Muscle of leg (tissue), 11 donors: Measurements from ENCODE around the gene LAG3. TPM values are rescaled to one million over a fixed set of nuclear protein-coding genes. Genes with fewer than 3 reads are reported as not detected.
A peak's percentile ranks its signal among the peaks of the same experiment; 100 is the strongest.

ENCODE experiments used
- DNase-seq: peaks from one replicate; pipeline ENCODE4 v3.0.0; 2013
- H3K27ac ChIP-seq: one replicate; pipeline ENCODE4 v1.5.1; 2013; ENCODE audit warnings: mild to moderate bottlenecking, low read length, control low read depth
- H3K27me3 ChIP-seq: one replicate; pipeline ENCODE4 v1.6.1; 2013; ENCODE audit warnings: low read length; ENCODE audit not compliant: control insufficient read depth, insufficient read depth
- H3K36me3 ChIP-seq: one replicate; pipeline ENCODE4 v1.6.1; 2013; ENCODE audit warnings: low read length; ENCODE audit not compliant: control insufficient read depth, insufficient read depth
- H3K4me1 ChIP-seq: one replicate; pipeline ENCODE4 v1.6.1; 2013; ENCODE audit warnings: low read length; ENCODE audit not compliant: control insufficient read depth, insufficient read depth
- H3K4me3 ChIP-seq: one replicate; pipeline ENCODE4 v1.5.1; 2013; ENCODE audit warnings: low read length, control low read depth
- H3K9me3 ChIP-seq: replicated peaks from 2 replicates; pipeline ENCODE4 v1.6.1; 2013; ENCODE audit warnings: low read depth, low read length; ENCODE audit not compliant: control insufficient read depth
- WGBS: methylation state at CpG from one replicate; pipeline ENCODE4 v1.1.5; 2013; ENCODE audit warnings: missing lambda C conversion rate; ENCODE audit not compliant: insufficient coverage; 5-methylcytosine and 5-hydroxymethylcytosine counted together
- polyA plus RNA-seq, 8 donors: library from polyadenylated mRNA; unstranded; fragments of 120-200 nt; gene quantifications; one replicate each; pipeline versions ENCODE4 v1.2.1 to v1.2.3, GENCODE V29; 2013; ENCODE audit warnings: inconsistent platforms in 1 of 8, low replicate concordance in 1 of 8; ENCODE audit not compliant: insufficient read length in 8 of 8, insufficient read depth in 1 of 8
- total RNA-seq: library from RNA; stranded (reverse); fragments of 120-200 nt; gene quantifications from one replicate; pipeline ENCODE4 v1.2.4, GENCODE V29; 2013

Gene LAG3
- total and polyA plus RNA-seq, 9 donors: 0.18 to 1.2 (median 0.67) TPM

DNA sequence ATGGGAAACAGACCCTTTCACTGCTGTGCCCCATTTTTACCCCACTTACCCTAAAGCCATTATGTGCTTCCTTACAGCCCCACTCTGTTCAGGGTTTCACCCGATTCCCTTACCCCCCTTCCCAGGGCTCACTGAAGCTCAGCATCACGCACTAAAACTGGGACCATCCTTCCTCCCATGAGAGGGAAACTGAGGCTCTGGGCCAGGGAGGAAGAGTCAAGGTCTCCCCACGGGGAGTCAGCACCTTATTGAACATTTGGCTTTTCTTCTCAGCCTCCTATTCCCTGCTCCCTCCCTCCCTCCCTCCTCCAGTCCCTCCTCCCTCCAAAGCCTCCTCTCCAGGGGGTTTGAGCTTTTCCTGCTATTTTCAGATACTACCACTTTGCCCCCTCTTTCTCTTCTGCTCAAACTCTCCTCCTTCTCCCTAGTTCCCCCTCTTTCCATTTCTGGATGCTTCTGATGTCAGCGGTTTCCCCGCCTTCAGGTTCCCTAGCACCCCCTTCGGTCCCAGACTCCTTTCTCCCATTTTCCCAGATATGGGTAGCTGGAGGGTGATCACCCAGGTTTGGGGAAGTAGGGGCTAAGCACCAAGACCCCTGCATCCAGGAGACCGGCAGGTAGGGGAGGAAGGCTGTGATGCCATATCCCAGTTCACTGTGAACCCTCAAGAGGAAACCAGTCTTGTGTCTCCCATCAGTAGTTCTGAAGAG, 50.3 kb downstream of the LAG3 start:
- 21% methylated on average over 2 of the region's 7 CpGs for WGBS
- H3K9me3 ChIP-seq: no peaks in the 10 kb centered on the region
- no peak for DNase-seq
- H3K4me3 ChIP-seq: peak overlapping the region; percentile 54
- H3K36me3 ChIP-seq: no peaks in the 10 kb centered on the region
- H3K27ac ChIP-seq: peak overlapping the region; percentile 52
- peaks cover 64% of the 10 kb centered on the region for H3K4me1 ChIP-seq
- peaks cover 4% of the 10 kb centered on the region for H3K27me3 ChIP-seq

DNA sequence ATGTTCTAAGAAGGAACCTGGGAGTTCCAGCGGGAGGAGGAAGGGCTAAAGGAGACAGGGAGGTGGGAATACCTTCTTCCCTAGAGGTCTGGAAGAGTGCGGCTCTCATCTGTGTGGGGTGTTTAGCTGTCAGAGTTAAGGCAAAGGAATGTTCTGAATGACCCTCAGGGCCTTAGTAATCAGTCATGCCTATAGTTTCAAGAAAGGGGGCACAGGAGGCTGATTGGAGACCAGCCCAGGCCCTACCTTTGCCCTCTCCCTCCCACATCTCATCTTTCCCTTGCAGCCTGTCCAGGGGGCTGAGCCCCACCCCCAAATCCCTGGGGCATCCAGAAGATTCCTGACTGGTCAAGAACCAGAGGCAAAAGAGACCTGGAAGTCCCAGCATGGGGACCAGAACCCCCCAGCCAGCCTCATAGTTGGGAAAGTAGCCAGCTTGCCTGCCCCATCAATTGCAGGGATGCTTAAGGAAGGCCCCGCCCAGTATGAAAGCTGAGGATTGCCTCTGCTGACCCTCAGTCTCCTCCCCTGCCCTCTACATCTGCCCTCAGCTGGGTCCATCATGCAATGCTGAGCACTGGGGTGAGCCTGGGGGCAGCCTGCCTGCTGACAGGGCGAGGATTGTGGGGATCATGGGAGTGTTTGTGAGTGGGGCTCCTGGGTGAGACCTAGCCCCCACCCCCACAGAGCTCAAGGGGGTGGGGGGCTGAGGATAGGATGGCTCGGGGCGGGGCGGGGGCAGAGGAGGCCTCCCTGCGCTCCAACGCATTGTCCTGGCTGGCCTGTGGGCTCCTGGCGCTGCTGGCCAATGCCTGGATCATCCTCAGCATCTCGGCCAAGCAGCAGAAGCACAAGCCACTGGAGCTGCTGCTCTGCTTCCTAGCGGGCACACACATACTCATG, 51.1 kb downstream of the LAG3 start:
- H3K27ac ChIP-seq: no peak overlapping the region
- H3K9me3 ChIP-seq: no peaks in the 10 kb centered on the region
- no peaks in the 10 kb centered on the region for H3K36me3 ChIP-seq
- WGBS: 88% methylated on average over 10 of the region's 12 CpGs
- H3K4me1 ChIP-seq: peaks cover 67% of the 10 kb centered on the region
- no peak for DNase-seq
- H3K4me3 ChIP-seq: no peak overlapping the region
- H3K27me3 ChIP-seq: peaks cover 4% of the 10 kb centered on the region

DNA sequence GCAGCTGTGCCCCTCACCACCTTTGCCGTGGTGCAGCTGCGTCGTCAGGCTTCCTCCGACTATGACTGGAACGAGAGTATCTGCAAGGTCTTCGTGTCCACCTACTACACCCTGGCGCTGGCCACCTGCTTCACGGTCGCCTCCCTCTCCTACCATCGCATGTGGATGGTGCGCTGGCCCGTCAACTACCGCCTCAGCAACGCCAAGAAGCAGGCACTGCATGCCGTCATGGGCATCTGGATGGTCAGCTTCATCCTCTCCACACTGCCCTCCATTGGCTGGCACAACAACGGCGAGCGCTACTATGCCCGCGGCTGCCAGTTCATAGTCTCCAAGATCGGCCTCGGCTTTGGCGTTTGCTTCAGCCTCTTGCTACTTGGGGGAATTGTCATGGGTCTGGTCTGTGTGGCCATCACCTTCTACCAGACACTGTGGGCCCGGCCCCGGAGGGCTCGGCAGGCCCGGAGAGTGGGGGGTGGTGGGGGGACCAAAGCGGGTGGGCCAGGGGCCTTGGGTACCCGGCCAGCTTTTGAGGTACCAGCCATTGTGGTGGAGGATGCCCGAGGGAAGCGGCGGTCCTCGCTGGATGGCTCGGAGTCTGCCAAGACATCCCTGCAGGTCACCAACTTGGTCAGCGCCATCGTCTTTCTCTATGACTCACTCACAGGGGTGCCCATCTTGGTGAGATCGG, 51.9 kb downstream of the LAG3 start:
- H3K9me3 ChIP-seq: no peaks in the 10 kb centered on the region
- no peak overlapping the region for H3K27ac ChIP-seq
- peaks cover 70% of the 10 kb centered on the region for H3K4me1 ChIP-seq
- no peaks in the 10 kb centered on the region for H3K36me3 ChIP-seq
- no peak overlapping the region for H3K4me3 ChIP-seq
- DNase-seq: no peak
- WGBS: 88% methylated on average over 22 of the region's 37 CpGs
- H3K27me3 ChIP-seq: peaks cover 8% of the 10 kb centered on the region

DNA sequence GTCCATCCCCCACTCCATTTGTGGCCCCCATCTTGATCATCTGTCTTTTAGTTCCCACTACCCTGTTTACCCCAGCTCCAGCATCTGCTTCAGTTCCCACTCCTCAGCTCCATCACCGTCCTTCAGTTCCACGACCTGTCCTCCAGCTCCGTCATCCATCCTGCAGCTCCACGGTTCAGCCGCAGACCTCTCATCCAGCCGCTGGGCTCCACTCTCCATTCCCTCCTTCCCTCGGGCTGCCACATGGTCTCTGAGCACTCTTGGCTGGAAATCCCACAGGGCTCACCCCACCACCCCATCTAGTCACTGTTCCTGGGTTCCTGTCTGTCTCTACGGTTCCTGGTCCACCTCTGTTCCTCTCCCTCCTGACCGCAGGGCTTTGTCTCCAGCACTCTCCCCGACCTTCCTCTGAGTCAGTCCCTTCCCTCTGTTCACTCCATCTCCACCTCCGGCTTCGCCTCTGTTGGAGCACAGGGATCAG, 52.6 kb downstream of the LAG3 start:
- Histone ChIP-seq H3K4me1 (peaks cover 70% of the 10 kb centered on the region), H3K4me3 (peak overlapping the region; percentile 3)

DNA sequence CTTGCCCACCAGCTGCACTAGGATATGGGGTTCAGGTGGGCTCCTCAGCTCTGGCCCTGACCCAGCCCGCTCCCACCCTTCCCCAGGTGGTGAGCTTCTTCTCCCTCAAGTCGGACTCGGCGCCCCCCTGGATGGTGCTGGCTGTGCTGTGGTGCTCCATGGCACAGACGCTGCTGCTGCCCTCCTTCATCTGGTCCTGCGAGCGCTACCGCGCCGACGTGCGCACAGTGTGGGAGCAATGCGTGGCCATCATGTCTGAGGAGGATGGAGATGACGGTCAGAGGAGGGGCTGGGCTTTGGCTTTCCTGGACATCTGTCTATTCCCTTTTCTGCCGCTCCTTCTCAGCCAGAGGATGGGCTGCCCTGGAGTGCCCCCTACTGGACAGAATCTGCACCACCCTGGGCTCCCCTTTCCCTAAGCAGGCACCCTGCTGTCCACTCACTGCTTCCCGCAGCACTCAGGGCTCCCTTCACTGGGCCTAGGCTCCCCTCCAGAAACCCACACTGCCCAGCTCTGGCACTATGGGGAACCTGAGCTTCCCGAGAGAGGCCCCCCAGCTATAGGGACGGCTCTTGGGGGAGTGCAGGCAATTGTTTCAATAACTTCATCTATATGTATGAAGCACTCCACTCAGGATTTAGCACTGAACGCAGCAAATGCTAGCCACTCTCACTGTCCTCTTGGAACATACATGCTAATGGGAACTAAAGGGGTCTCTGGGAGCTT, 53.2 kb downstream of the LAG3 start:
- Histone ChIP-seq H3K27me3 (peaks cover 8% of the 10 kb centered on the region), H3K36me3 (peaks cover 7% of the 10 kb centered on the region), H3K4me1 (peaks cover 69% of the 10 kb centered on the region), H3K4me3 (peak overlapping the region; percentile 3), H3K9me3 (no peaks in the 10 kb centered on the region), H3K27ac (peak overlapping the region; percentile 88)
- 3% methylated on average over 15 of the region's 19 CpGs for WGBS
- peak; percentile 95 for DNase-seq

More for the DNA sequence above, 52.6 kb downstream of the LAG3 start:
- H3K27me3 ChIP-seq: peaks cover 8% of the 10 kb centered on the region
- no peaks in the 10 kb centered on the region for H3K9me3 ChIP-seq
- no peak for DNase-seq
- peaks cover 3% of the 10 kb centered on the region for H3K36me3 ChIP-seq
- peak overlapping the region; percentile 88 for H3K27ac ChIP-seq
- WGBS: 41% methylated on average over 11 of the region's 12 CpGs

DNA sequence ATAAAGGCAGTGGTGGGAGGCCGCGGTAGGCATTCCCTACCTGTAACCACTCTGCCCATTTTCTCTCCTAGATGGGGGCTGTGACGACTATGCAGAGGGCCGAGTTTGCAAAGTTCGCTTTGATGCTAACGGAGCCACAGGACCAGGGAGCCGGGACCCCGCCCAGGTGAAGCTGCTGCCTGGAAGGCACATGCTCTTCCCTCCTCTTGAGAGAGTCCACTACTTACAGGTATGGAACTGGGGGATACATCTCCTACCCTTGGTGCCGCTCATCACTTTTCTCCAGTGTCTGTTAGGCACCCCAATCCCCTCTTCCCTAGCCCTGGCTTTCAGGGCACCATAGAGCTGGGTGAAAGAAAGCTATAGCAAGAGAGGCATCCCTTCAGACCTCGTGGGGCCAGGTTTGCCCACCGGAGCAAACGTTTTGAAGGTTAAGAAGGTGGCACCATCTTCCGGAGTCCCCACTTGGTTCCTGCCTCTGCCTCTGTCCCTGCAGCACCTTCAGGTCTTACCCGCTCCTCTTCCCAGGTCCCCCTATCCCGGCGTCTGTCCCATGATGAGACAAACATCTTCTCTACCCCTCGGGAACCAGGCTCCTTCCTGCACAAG, 53.9 kb downstream of the LAG3 start:
- Histone ChIP-seq H3K4me3 (no peak overlapping the region), H3K9me3 (no peaks in the 10 kb centered on the region), H3K4me1 (peaks cover 62% of the 10 kb centered on the region), H3K27ac (peak overlapping the region; percentile 13), H3K27me3 (peaks cover 8% of the 10 kb centered on the region), H3K36me3 (peaks cover 13% of the 10 kb centered on the region)
- WGBS: 69% methylated on average over 12 of the region's 17 CpGs
- DNase-seq: no peak

DNA sequence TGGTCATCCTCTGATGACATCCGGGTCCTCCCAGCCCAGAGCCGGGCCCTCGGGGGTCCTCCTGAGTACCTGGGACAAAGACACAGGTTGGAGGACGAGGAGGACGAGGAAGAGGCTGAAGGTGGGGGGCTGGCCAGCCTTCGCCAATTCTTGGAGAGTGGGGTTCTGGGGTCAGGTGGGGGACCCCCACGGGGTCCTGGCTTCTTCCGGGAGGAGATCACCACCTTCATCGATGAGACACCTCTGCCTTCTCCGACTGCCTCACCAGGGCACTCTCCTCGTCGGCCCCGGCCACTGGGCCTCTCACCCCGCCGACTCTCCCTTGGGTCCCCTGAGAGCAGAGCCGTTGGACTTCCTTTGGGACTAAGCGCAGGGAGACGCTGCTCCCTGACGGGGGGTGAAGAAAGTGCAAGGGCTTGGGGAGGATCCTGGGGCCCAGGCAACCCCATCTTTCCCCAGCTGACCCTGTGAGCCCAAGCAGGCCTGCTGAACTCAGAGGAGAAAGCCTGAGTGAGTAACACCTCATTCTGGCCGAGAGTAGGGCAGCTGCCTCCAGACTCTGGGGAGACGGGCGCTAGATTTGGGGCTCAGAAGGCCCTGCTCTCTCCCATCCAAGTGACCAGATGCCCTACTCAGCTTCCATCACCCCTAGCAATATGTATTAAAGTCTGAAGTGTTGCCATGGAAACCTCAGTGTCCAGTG, 54.6 kb downstream of the LAG3 start:
- peaks cover 20% of the 10 kb centered on the region for H3K36me3 ChIP-seq
- H3K27me3 ChIP-seq: peaks cover 8% of the 10 kb centered on the region
- H3K4me3 ChIP-seq: no peak overlapping the region
- WGBS: 61% methylated on average over 14 of the region's 22 CpGs
- no peaks in the 10 kb centered on the region for H3K9me3 ChIP-seq
- peak overlapping the region; percentile 81 for H3K27ac ChIP-seq
- H3K4me1 ChIP-seq: peaks cover 59% of the 10 kb centered on the region
- DNase-seq: no peak

DNA sequence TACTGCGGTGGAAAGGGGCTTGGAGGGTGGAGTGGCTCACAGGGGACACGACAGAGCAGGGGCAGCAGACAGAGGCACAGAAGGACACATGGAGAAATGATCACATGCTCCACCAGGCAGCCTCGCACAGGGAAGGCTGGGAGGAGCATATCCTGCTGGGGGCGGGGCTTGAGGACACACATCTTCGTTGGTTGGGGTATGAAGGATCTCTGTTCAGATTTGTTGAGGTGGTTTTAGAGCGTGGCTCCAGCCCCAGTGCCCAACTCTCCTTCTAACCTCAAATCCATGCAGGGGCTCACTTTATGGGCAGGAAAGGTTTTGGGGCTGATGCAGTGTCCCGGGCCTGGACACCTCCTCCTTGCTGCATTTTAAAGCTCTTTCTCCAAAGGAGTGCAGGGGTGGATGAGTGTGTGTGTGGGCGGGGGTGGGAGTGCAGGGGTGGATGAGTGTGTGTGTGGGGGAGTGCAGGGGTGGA, 55.2 kb downstream of the LAG3 start:
- H3K27ac ChIP-seq: peak overlapping the region; percentile 81

More for the DNA sequence above, 55.2 kb downstream of the LAG3 start:
- Histone ChIP-seq H3K4me1 (peaks cover 53% of the 10 kb centered on the region), H3K27me3 (peaks cover 8% of the 10 kb centered on the region), H3K9me3 (no peaks in the 10 kb centered on the region), H3K36me3 (peaks cover 26% of the 10 kb centered on the region), H3K4me3 (peak overlapping the region; percentile 9)
- DNase-seq: peak; percentile 95
- 0% methylated on average over 3 of the region's 8 CpGs for WGBS
